ENCODE data around the gene ADGRV1.

DNA sequence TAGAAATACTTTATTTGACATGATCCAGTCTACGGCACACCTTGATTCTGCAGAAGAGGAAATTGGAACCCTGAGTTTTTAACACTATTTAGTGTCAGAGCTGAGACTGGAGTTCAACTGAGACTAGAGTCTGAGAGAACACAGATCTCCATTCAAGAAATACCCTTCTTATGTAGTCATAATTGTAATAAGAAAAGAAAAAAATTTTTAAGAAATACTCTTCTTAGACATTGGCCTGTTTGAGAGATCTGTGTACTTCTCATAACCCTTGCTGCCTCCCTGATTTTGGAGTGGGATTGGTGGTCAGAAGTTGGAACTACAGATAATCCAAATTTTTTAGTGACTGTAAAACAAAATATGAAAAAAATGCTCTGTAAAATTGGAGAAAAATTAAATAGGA, 571.2 kb downstream of the ADGRV1 start:
- no peak for TF ChIP-seq POLR2AphosphoS5 (IDR thresholded peaks at IDR 0.05)
- TF ChIP-seq, protein P1, sequence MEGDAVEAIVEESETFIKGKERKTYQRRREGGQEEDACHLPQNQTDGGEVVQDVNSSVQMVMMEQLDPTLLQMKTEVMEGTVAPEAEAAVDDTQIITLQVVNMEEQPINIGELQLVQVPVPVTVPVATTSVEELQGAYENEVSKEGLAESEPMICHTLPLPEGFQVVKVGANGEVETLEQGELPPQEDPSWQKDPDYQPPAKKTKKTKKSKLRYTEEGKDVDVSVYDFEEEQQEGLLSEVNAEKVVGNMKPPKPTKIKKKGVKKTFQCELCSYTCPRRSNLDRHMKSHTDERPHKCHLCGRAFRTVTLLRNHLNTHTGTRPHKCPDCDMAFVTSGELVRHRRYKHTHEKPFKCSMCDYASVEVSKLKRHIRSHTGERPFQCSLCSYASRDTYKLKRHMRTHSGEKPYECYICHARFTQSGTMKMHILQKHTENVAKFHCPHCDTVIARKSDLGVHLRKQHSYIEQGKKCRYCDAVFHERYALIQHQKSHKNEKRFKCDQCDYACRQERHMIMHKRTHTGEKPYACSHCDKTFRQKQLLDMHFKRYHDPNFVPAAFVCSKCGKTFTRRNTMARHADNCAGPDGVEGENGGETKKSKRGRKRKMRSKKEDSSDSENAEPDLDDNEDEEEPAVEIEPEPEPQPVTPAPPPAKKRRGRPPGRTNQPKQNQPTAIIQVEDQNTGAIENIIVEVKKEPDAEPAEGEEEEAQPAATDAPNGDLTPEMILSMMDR (IDR thresholded peaks at IDR 0.05), result no peak
- no peak for TF ChIP-seq POLR2A (IDR thresholded peaks at IDR 0.05)
- no peak for TF ChIP-seq EP300 (IDR thresholded peaks at IDR 0.05)
